HepG2 (cell line): ENCODE results near the gene FRMD4A. TPM values are rescaled to one million over a fixed set of nuclear protein-coding genes. Genes with fewer than 3 reads are reported as not detected.

ENCODE experiments used
- ADNP ChIP-seq: sonication (generic); formaldehyde crosslinking; IDR thresholded peaks from 2 replicates; pipeline ENCODE4 v1.4.0; 2020; ENCODE audit warnings: missing genetic modification reagents
- AGO1 ChIP-seq: fragments of 200-400 bp; formaldehyde crosslinking; IDR thresholded peaks from 2 replicates; pipeline ENCODE4 v1.6.1; 2017; ENCODE audit warnings: mild to moderate bottlenecking, low read depth, low read length, moderate library complexity; ENCODE audit not compliant: poor library complexity, severe bottlenecking
- ATF7 ChIP-seq, 2 experiments: fragments of 450-650 bp in 1 of 2; sonication (generic) in 1 of 2; formaldehyde crosslinking in 1 of 2; IDR thresholded peaks; 2 replicates each; pipeline versions ENCODE4 v1.4.0 to v1.6.1; 2016 to 2020; ENCODE audit warnings: antibody characterized with exemption in 1 of 2, mild to moderate bottlenecking in 1 of 2, missing genetic modification reagents in 1 of 2
- ERF ChIP-seq: IDR thresholded peaks from 2 replicates; pipeline ENCODE4 v1.6.1; 2018; ENCODE audit warnings: missing biosample characterization, missing genetic modification reagents
- FOXJ3 ChIP-seq: sonication (generic); formaldehyde crosslinking; IDR thresholded peaks from 2 replicates; pipeline ENCODE4 v1.4.0; 2020; ENCODE audit warnings: missing genetic modification reagents, mild to moderate bottlenecking, borderline replicate concordance
- GATAD2A ChIP-seq: IDR thresholded peaks from 2 replicates; pipeline ENCODE4 v1.6.1; 2016
- ISX ChIP-seq: sonication (generic); formaldehyde crosslinking; conservative IDR thresholded peaks from 2 replicates; pipeline ENCODE4 v1.5.0; 2020; ENCODE audit warnings: missing genetic modification reagents
- MTF1 ChIP-seq: sonication (generic); formaldehyde crosslinking; IDR thresholded peaks from 2 replicates; pipeline ENCODE4 v1.5.0; 2020; ENCODE audit warnings: missing genetic modification reagents
- NRL ChIP-seq: sonication (generic); formaldehyde crosslinking; IDR thresholded peaks from 2 replicates; pipeline ENCODE4 v1.5.0; 2020; ENCODE audit warnings: missing genetic modification reagents, mild to moderate bottlenecking, moderate library complexity, borderline replicate concordance
- PITX1 ChIP-seq: sonication (generic); formaldehyde crosslinking; IDR thresholded peaks from 2 replicates; pipeline ENCODE4 v1.5.1; 2020; ENCODE audit warnings: mild to moderate bottlenecking, missing genetic modification reagents
- RXRA ChIP-seq: sonication (generic); formaldehyde crosslinking; IDR thresholded peaks from 2 replicates; pipeline ENCODE4 v1.5.1; 2020; ENCODE audit warnings: missing genetic modification reagents
- SMAD3 ChIP-seq: sonication (generic); formaldehyde crosslinking; IDR thresholded peaks from 2 replicates; pipeline ENCODE4 v1.4.0; 2020; ENCODE audit warnings: missing genetic modification reagents
- SMARCC2 ChIP-seq: fragments of 450-650 bp; IDR thresholded peaks from 2 replicates; pipeline ENCODE4 v1.6.1; 2017; ENCODE audit warnings: antibody characterized with exemption, mild to moderate bottlenecking
- SP1 ChIP-seq, 2 experiments: fragments of 450-650 bp in 1 of 2; sonication (generic) in 1 of 2; formaldehyde crosslinking in 1 of 2; IDR thresholded peaks; 2 replicates each; pipeline versions ENCODE4 v1.4.0 to v1.6.1; 2016 to 2020; ENCODE audit warnings: missing genetic modification reagents in 1 of 2
- XBP1 ChIP-seq: sonication (generic); formaldehyde crosslinking; IDR thresholded peaks from 2 replicates; pipeline ENCODE4 v1.5.0; 2020; ENCODE audit warnings: missing genetic modification reagents
- ZKSCAN8 ChIP-seq: IDR thresholded peaks from 2 replicates; pipeline ENCODE4 v1.6.1; 2016; ENCODE audit warnings: borderline replicate concordance, missing genetic modification reagents, missing compliant biosample characterization
- ZNF225 ChIP-seq: sonication (generic); formaldehyde crosslinking; IDR thresholded peaks from 2 replicates; pipeline ENCODE4 v1.4.0; 2020; ENCODE audit warnings: mild to moderate bottlenecking, missing genetic modification reagents
- ZNF251 ChIP-seq: sonication (generic); formaldehyde crosslinking; IDR thresholded peaks from 2 replicates; pipeline ENCODE4 v1.9.0; 2021; ENCODE audit warnings: mild to moderate bottlenecking, missing genetic modification reagents
- ZNF296 ChIP-seq: sonication (generic); formaldehyde crosslinking; conservative IDR thresholded peaks from 2 replicates; pipeline ENCODE4 v1.5.0; 2020; ENCODE audit warnings: mild to moderate bottlenecking, missing genetic modification reagents
- ZNF546 ChIP-seq: sonication (generic); formaldehyde crosslinking; conservative IDR thresholded peaks from 2 replicates; pipeline ENCODE4 v1.8.1; 2023; ENCODE audit warnings: mild to moderate bottlenecking, missing genetic modification reagents
- ZNF556 ChIP-seq: sonication (generic); formaldehyde crosslinking; IDR thresholded peaks from 2 replicates; pipeline ENCODE4 v1.4.0; 2020; ENCODE audit warnings: mild to moderate bottlenecking, missing genetic modification reagents, borderline replicate concordance
- ZNF672 ChIP-seq: sonication (generic); formaldehyde crosslinking; IDR thresholded peaks from 2 replicates; pipeline ENCODE4 v1.8.1; 2022; ENCODE audit warnings: missing genetic modification reagents
- ZNF674 ChIP-seq: sonication (generic); formaldehyde crosslinking; IDR thresholded peaks from 2 replicates; pipeline ENCODE4 v1.5.0; 2020; ENCODE audit warnings: low read depth, mild to moderate bottlenecking, missing genetic modification reagents
- ZNF761 ChIP-seq: sonication (generic); formaldehyde crosslinking; conservative IDR thresholded peaks from 2 replicates; pipeline ENCODE4 v1.4.0; 2020; ENCODE audit warnings: mild to moderate bottlenecking, missing genetic modification reagents
- polyA plus RNA-seq, 8 experiments: library from polyadenylated mRNA; depleted of rRNA in 3 of 8; stranded (reverse) in 7 of 8; unstranded in 1 of 8; fragments of >200 nt; fragmentation: Illumina TruSeq in 4 of 8; extraction: Trizol in 4 of 8; gene quantifications; 2 replicates each; pipeline versions ENCODE4 v1.2.1 to v1.2.3, GENCODE V29; 2011 to 2016; ENCODE audit warnings: low read depth in 4 of 8, missing spikeins in 1 of 8, mixed read lengths in 1 of 8; ENCODE audit not compliant: insufficient read depth in 1 of 8
- total RNA-seq, 5 experiments: library from RNA; depleted of rRNA; stranded (reverse); fragments of >200 nt; fragmentation: Illumina TruSeq; extraction: Trizol; gene quantifications; 2 replicates each; pipeline ENCODE4 v1.2.3, GENCODE V29; 2016; ENCODE audit warnings: low read depth in 1 of 5
- TF ChIP-seq, protein P1 (sequence below): sonication (generic); formaldehyde crosslinking; IDR thresholded peaks from 2 replicates; pipeline ENCODE4 v1.5.1; 2020; ENCODE audit warnings: missing genetic modification reagents, mild to moderate bottlenecking, borderline replicate concordance
- TF ChIP-seq, protein P2 (sequence below): sonication (generic); formaldehyde crosslinking; IDR thresholded peaks from 2 replicates; pipeline ENCODE4 v1.5.0; 2020; ENCODE audit warnings: mild to moderate bottlenecking, missing genetic modification reagents, borderline replicate concordance

Gene FRMD4A
- total and polyA plus RNA-seq, 2 of the 13 experiments (the other 11 are each of a cell fraction or from before 2014, with no cell fraction given): 0.09 to 0.26 TPM

DNA sequence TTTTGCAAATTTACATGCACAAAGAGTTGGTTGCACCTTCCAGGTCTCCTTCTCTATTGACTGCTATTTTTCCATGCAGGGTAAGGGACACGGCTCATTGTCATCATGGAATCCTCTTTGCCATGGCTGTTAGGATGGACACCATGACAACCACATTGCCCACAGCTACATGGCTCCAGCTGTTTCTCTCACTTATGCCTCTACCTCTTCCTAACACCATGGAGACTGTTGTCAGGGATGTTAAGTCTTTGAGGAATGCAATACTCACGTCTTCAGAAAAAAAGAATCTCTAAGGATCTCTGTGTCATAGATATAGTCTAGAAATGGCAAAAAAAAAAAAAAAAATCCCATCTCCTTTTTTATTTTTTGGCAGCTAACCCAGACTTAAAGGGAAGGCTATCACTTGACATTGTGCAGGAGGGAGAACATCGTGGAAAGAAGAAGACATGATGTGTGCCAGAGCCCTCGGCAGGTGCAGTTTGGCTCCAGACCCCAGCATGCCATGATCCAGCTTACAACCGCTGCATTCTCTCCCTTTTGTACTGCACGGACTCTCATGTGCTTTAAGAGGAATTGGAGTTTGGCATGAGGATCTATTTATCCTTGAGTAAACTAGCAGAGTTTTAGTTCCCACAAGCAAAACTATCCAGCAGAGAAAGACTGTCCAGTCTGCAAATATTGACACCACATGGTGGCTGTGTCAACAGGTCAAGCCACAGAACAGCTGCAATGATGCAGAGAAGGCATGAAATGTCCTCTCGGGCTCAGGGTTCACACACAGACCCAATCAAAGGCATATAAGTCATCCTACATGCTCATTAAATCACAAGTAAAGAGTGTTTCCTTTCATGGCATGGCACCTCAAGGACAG, 70.8 kb downstream of the FRMD4A start (continued):
- TF ChIP-seq SMAD3 (CRISPR knock-in tag) (no peak), ADNP (CRISPR knock-in tag) (no peak), PITX1 (peak; percentile 80), SMARCC2 (no peak), AGO1 (no peak), ZNF672 (CRISPR knock-in tag) (no peak), ZNF761 (no peak), GATAD2A (CRISPR knock-in tag) (peak; percentile 74), ZNF674 (CRISPR knock-in tag) (no peak), ZNF225 (CRISPR knock-in tag) (no peak), ZNF546 (no peak), ZNF556 (CRISPR knock-in tag) (no peak), RXRA (peak; percentile 28; the same call in 1 of the 2 replicates), NRL (CRISPR knock-in tag) (no peak), ATF7 (IDR thresholded peaks at IDR 0.05) (no peak), ATF7 (CRISPR knock-in tag; IDR thresholded peaks at IDR 0.05) (no peak), ISX (CRISPR knock-in tag) (no peak), XBP1 (CRISPR knock-in tag) (no peak), SP1 (IDR thresholded peaks at IDR 0.05) (no peak), SP1 (CRISPR knock-in tag; IDR thresholded peaks at IDR 0.05) (no peak), ERF (CRISPR knock-in tag) (0 out of 2 replicates have a peak, but pooled peaks have one; percentile 58), ZNF251 (no peak), MTF1 (CRISPR knock-in tag) (no peak), FOXJ3 (CRISPR knock-in tag) (peak; percentile 44; the same call in 1 of the 2 replicates), ZNF296 (CRISPR knock-in tag) (no peak), ZKSCAN8 (CRISPR knock-in tag) (0 out of 2 replicates have a peak, but pooled peaks have one; percentile 33)
- TF ChIP-seq, protein P1, sequence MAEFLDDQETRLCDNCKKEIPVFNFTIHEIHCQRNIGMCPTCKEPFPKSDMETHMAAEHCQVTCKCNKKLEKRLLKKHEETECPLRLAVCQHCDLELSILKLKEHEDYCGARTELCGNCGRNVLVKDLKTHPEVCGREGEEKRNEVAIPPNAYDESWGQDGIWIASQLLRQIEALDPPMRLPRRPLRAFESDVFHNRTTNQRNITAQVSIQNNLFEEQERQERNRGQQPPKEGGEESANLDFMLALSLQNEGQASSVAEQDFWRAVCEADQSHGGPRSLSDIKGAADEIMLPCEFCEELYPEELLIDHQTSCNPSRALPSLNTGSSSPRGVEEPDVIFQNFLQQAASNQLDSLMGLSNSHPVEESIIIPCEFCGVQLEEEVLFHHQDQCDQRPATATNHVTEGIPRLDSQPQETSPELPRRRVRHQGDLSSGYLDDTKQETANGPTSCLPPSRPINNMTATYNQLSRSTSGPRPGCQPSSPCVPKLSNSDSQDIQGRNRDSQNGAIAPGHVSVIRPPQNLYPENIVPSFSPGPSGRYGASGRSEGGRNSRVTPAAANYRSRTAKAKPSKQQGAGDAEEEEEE (CRISPR knock-in tag): no peak
- TF ChIP-seq, protein P2, sequence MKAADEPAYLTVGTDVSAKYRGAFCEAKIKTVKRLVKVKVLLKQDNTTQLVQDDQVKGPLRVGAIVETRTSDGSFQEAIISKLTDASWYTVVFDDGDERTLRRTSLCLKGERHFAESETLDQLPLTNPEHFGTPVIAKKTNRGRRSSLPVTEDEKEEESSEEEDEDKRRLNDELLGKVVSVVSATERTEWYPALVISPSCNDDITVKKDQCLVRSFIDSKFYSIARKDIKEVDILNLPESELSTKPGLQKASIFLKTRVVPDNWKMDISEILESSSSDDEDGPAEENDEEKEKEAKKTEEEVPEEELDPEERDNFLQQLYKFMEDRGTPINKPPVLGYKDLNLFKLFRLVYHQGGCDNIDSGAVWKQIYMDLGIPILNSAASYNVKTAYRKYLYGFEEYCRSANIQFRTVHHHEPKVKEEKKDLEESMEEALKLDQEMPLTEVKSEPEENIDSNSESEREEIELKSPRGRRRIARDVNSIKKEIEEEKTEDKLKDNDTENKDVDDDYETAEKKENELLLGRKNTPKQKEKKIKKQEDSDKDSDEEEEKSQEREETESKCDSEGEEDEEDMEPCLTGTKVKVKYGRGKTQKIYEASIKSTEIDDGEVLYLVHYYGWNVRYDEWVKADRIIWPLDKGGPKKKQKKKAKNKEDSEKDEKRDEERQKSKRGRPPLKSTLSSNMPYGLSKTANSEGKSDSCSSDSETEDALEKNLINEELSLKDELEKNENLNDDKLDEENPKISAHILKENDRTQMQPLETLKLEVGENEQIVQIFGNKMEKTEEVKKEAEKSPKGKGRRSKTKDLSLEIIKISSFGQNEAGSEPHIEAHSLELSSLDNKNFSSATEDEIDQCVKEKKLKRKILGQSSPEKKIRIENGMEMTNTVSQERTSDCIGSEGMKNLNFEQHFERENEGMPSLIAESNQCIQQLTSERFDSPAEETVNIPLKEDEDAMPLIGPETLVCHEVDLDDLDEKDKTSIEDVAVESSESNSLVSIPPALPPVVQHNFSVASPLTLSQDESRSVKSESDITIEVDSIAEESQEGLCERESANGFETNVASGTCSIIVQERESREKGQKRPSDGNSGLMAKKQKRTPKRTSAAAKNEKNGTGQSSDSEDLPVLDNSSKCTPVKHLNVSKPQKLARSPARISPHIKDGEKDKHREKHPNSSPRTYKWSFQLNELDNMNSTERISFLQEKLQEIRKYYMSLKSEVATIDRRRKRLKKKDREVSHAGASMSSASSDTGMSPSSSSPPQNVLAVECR: peak; percentile 29; the same call in 1 of the 2 replicates
